HEK293 (cell line): Measurements from ENCODE around the gene PGPEP1.
A peak's percentile ranks its signal among the peaks of the same experiment; 100 is the strongest.

ENCODE experiments used
- BCL11B ChIP-seq: fragments of 450-650 bp; formaldehyde crosslinking; IDR thresholded peaks from 2 replicates; pipeline ENCODE4 v1.5.1; 2016; ENCODE audit warnings: low read depth, missing biosample characterization, missing genetic modification characterization
- IKZF3 ChIP-seq: fragments of 450-650 bp; IDR thresholded peaks from 2 replicates; pipeline ENCODE4 v1.5.0; 2018; ENCODE audit warnings: missing biosample characterization, mild to moderate bottlenecking, missing genetic modification characterization, moderate library complexity
- KLF16 ChIP-seq: fragments of 450-650 bp; formaldehyde crosslinking; IDR thresholded peaks from 2 replicates; pipeline ENCODE4 v1.5.1; 2017; ENCODE audit warnings: missing biosample characterization, missing genetic modification characterization
- OSR2 ChIP-seq: fragments of 450-650 bp; formaldehyde crosslinking; IDR thresholded peaks from 2 replicates; pipeline ENCODE4 v1.5.1; 2016; ENCODE audit warnings: missing biosample characterization, missing genetic modification characterization
- ZBTB17 ChIP-seq: fragments of 450-650 bp; formaldehyde crosslinking; IDR thresholded peaks from 2 replicates; pipeline ENCODE4 v1.5.1; 2016; ENCODE audit warnings: missing biosample characterization, missing genetic modification characterization
- ZFP69B ChIP-seq: fragments of 450-650 bp; formaldehyde crosslinking; IDR thresholded peaks from 2 replicates; pipeline ENCODE4 v1.5.1; 2016; ENCODE audit warnings: missing biosample characterization, missing genetic modification characterization
- ZNF16 ChIP-seq: fragments of 450-650 bp; formaldehyde crosslinking; IDR thresholded peaks from 2 replicates; pipeline ENCODE4 v1.5.1; 2016; ENCODE audit warnings: low read depth, missing biosample characterization, missing genetic modification characterization
- ZNF169 ChIP-seq: fragments of 450-650 bp; formaldehyde crosslinking; IDR thresholded peaks from 2 replicates; pipeline ENCODE4 v1.5.1; 2016; ENCODE audit warnings: missing biosample characterization, missing genetic modification characterization
- ZNF530 ChIP-seq: fragments of 450-650 bp; formaldehyde crosslinking; IDR thresholded peaks from 2 replicates; pipeline ENCODE4 v1.5.1; 2016; ENCODE audit warnings: low read depth, missing biosample characterization, missing genetic modification characterization
- ZNF654 ChIP-seq: fragments of 450-650 bp; formaldehyde crosslinking; IDR thresholded peaks from 2 replicates; pipeline ENCODE4 v1.5.1; 2016; ENCODE audit warnings: low read depth, missing biosample characterization, missing genetic modification characterization
- ZNF660 ChIP-seq: fragments of 450-650 bp; IDR thresholded peaks from 2 replicates; pipeline ENCODE4 v1.5.1; 2018; ENCODE audit warnings: missing biosample characterization, mild to moderate bottlenecking, missing genetic modification characterization
- ZNF664 ChIP-seq: fragments of 450-650 bp; formaldehyde crosslinking; IDR thresholded peaks from 2 replicates; pipeline ENCODE4 v1.5.1; 2016; ENCODE audit warnings: missing biosample characterization, missing genetic modification characterization
- ZNF677 ChIP-seq: fragments of 450-650 bp; IDR thresholded peaks from 2 replicates; pipeline ENCODE4 v1.5.0; 2018; ENCODE audit warnings: missing biosample characterization, mild to moderate bottlenecking, missing genetic modification characterization, moderate library complexity
- ZNF792 ChIP-seq: fragments of 450-650 bp; formaldehyde crosslinking; IDR thresholded peaks from 2 replicates; pipeline ENCODE4 v1.5.1; 2016; ENCODE audit warnings: missing biosample characterization, missing genetic modification characterization
- ZNF830 ChIP-seq: fragments of 450-650 bp; IDR thresholded peaks from 2 replicates; pipeline ENCODE4 v1.5.0; 2018; ENCODE audit warnings: missing biosample characterization, missing genetic modification characterization, low read depth, mild to moderate bottlenecking, moderate library complexity
- ZNF837 ChIP-seq: fragments of 450-650 bp; formaldehyde crosslinking; IDR thresholded peaks from 2 replicates; pipeline ENCODE4 v1.5.1; 2016; ENCODE audit warnings: missing biosample characterization, missing genetic modification characterization
- TF ChIP-seq, protein P1 (sequence below): fragments of 450-650 bp; formaldehyde crosslinking; conservative IDR thresholded peaks from 2 replicates; pipeline ENCODE4 v1.5.1; 2016; ENCODE audit warnings: low read depth, missing biosample characterization, missing genetic modification characterization
- TF ChIP-seq, protein P2 (sequence below): fragments of 450-650 bp; formaldehyde crosslinking; IDR thresholded peaks from 2 replicates; pipeline ENCODE4 v1.5.1; 2016; ENCODE audit warnings: missing biosample characterization, missing genetic modification characterization
- TF ChIP-seq, protein P3 (sequence below): fragments of 450-650 bp; formaldehyde crosslinking; IDR thresholded peaks from 2 replicates; pipeline ENCODE4 v1.5.1; 2016; ENCODE audit warnings: missing biosample characterization, missing genetic modification characterization, borderline replicate concordance
- TF ChIP-seq, protein P4 (sequence below): sonication (generic); formaldehyde crosslinking; IDR thresholded peaks from 2 replicates; pipeline ENCODE4 v1.8.1; 2022; ENCODE audit warnings: mild to moderate bottlenecking, moderate library complexity, missing genetic modification reagents
- TF ChIP-seq, protein P5 (sequence below): fragments of 450-650 bp; formaldehyde crosslinking; IDR thresholded peaks from 2 replicates; pipeline ENCODE4 v1.5.1; 2016; ENCODE audit warnings: missing biosample characterization, missing genetic modification characterization, low read depth
- TF ChIP-seq, protein P6 (sequence below): fragments of 450-650 bp; formaldehyde crosslinking; IDR thresholded peaks from 2 replicates; pipeline ENCODE4 v1.5.1; 2016; ENCODE audit warnings: missing biosample characterization, missing genetic modification characterization, low read depth
- TF ChIP-seq, protein P7 (sequence below): fragments of 450-650 bp; formaldehyde crosslinking; IDR thresholded peaks from 2 replicates; pipeline ENCODE4 v1.5.1; 2016; ENCODE audit warnings: missing biosample characterization, missing genetic modification characterization

PGPEP1 gene

DNA sequence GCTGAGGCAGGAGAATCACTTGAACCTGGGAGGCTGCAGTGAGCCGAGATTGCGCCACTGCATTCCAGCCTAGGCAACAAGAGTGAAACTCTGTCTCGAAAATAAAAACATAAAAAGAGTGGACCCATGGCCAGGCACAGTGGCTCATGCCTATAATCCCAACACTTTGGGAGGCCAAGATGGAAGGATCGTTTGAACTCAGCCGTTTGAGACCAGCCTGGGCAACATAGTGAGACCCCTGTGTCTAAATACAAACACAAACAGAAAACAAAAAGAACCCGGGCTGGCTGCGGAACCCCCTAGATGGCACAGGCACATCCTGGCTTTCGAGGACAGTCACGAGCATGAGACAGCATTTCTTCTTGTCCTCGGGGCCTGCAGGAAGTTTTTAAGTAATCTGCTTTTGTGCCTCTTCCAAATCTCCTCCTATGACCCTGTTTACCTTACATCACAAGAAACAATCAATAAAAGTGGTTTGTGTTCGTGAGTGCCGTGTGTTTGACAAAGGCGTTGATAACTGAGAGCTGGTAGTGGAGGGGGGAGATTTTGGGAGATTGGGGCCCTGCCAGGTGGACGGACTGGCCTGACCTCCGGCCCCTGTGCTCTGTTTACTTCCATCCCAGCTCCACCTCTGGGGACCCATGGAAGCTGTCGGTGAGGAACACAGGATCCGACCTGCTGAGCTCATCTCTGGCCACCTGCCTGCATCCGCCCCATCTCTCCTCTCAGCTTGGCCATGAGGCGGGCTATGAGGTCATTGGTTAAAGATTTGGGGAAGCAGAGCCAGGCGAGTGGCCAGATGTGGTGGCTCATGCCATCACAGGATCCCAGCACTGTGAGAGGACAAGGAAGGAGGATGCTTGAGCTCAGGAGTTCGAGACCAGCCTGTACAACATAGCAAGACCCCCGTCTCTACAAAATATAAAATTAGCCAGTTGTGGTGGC lies 39.7 kb downstream of the PGPEP1 start (continued):
- TF ChIP-seq, protein P1, sequence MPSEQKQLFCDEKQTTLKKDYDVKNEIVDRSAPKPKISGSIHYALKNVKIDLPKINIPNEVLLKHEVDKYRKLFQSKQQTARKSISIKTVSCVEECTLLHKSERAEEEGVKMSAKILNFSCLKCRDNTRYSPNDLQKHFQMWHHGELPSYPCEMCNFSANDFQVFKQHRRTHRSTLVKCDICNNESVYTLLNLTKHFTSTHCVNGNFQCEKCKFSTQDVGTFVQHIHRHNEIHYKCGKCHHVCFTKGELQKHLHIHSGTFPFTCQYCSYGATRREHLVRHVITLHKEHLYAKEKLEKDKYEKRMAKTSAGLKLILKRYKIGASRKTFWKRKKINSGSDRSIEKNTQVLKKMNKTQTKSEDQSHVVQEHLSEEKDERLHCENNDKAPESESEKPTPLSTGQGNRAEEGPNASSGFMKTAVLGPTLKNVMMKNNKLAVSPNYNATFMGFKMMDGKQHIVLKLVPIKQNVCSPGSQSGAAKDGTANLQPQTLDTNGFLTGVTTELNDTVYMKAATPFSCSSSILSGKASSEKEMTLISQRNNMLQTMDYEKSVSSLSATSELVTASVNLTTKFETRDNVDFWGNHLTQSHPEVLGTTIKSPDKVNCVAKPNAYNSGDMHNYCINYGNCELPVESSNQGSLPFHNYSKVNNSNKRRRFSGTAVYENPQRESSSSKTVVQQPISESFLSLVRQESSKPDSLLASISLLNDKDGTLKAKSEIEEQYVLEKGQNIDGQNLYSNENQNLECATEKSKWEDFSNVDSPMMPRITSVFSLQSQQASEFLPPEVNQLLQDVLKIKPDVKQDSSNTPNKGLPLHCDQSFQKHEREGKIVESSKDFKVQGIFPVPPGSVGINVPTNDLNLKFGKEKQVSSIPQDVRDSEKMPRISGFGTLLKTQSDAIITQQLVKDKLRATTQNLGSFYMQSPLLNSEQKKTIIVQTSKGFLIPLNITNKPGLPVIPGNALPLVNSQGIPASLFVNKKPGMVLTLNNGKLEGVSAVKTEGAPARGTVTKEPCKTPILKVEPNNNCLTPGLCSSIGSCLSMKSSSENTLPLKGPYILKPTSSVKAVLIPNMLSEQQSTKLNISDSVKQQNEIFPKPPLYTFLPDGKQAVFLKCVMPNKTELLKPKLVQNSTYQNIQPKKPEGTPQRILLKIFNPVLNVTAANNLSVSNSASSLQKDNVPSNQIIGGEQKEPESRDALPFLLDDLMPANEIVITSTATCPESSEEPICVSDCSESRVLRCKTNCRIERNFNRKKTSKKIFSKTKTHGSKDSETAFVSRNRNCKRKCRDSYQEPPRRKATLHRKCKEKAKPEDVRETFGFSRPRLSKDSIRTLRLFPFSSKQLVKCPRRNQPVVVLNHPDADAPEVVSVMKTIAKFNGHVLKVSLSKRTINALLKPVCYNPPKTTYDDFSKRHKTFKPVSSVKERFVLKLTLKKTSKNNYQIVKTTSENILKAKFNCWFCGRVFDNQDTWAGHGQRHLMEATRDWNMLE = no peak
- TF ChIP-seq, protein P2, sequence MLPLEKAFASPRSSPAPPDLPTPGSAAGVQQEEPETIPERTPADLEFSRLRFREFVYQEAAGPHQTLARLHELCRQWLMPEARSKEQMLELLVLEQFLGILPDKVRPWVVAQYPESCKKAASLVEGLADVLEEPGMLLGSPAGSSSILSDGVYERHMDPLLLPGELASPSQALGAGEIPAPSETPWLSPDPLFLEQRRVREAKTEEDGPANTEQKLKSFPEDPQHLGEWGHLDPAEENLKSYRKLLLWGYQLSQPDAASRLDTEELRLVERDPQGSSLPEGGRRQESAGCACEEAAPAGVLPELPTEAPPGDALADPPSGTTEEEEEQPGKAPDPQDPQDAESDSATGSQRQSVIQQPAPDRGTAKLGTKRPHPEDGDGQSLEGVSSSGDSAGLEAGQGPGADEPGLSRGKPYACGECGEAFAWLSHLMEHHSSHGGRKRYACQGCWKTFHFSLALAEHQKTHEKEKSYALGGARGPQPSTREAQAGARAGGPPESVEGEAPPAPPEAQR = no peak
- TF ChIP-seq, protein P3, sequence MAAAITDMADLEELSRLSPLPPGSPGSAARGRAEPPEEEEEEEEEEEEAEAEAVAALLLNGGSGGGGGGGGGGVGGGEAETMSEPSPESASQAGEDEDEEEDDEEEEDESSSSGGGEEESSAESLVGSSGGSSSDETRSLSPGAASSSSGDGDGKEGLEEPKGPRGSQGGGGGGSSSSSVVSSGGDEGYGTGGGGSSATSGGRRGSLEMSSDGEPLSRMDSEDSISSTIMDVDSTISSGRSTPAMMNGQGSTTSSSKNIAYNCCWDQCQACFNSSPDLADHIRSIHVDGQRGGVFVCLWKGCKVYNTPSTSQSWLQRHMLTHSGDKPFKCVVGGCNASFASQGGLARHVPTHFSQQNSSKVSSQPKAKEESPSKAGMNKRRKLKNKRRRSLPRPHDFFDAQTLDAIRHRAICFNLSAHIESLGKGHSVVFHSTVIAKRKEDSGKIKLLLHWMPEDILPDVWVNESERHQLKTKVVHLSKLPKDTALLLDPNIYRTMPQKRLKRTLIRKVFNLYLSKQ (tag by site-specific recombination) = no peak
- no peak for TF ChIP-seq ZNF792 (tag by site-specific recombination)
- TF ChIP-seq ZNF169 = no peak
- peak; percentile 13; the same call in 1 of the 2 replicates for TF ChIP-seq KLF16 (tag by site-specific recombination)
- TF ChIP-seq ZBTB17 (tag by site-specific recombination) = peak; percentile 89
- TF ChIP-seq, protein P4, sequence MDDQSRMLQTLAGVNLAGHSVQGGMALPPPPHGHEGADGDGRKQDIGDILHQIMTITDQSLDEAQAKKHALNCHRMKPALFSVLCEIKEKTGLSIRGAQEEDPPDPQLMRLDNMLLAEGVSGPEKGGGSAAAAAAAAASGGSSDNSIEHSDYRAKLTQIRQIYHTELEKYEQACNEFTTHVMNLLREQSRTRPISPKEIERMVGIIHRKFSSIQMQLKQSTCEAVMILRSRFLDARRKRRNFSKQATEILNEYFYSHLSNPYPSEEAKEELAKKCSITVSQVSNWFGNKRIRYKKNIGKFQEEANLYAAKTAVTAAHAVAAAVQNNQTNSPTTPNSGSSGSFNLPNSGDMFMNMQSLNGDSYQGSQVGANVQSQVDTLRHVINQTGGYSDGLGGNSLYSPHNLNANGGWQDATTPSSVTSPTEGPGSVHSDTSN = no peak
- TF ChIP-seq, protein P5, sequence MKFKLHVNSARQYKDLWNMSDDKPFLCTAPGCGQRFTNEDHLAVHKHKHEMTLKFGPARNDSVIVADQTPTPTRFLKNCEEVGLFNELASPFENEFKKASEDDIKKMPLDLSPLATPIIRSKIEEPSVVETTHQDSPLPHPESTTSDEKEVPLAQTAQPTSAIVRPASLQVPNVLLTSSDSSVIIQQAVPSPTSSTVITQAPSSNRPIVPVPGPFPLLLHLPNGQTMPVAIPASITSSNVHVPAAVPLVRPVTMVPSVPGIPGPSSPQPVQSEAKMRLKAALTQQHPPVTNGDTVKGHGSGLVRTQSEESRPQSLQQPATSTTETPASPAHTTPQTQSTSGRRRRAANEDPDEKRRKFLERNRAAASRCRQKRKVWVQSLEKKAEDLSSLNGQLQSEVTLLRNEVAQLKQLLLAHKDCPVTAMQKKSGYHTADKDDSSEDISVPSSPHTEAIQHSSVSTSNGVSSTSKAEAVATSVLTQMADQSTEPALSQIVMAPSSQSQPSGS (tag by site-specific recombination) = peak; percentile 93
- no peak for TF ChIP-seq ZNF830
- no peak for TF ChIP-seq ZNF530 (tag by site-specific recombination)
- no peak for TF ChIP-seq ZNF837
- no peak for TF ChIP-seq BCL11B (tag by site-specific recombination)
- no peak for TF ChIP-seq ZNF654
- no peak for TF ChIP-seq ZNF677
- TF ChIP-seq, protein P6, sequence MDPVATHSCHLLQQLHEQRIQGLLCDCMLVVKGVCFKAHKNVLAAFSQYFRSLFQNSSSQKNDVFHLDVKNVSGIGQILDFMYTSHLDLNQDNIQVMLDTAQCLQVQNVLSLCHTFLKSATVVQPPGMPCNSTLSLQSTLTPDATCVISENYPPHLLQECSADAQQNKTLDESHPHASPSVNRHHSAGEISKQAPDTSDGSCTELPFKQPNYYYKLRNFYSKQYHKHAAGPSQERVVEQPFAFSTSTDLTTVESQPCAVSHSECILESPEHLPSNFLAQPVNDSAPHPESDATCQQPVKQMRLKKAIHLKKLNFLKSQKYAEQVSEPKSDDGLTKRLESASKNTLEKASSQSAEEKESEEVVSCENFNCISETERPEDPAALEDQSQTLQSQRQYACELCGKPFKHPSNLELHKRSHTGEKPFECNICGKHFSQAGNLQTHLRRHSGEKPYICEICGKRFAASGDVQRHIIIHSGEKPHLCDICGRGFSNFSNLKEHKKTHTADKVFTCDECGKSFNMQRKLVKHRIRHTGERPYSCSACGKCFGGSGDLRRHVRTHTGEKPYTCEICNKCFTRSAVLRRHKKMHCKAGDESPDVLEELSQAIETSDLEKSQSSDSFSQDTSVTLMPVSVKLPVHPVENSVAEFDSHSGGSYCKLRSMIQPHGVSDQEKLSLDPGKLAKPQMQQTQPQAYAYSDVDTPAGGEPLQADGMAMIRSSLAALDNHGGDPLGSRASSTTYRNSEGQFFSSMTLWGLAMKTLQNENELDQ (tag by site-specific recombination) = no peak
- TF ChIP-seq IKZF3 (tag by site-specific recombination) = peak; percentile 75
- peak; percentile 59; the same call in 1 of the 2 replicates for TF ChIP-seq ZFP69B (tag by site-specific recombination)
- peak; percentile 36; the same call in 1 of the 2 replicates for TF ChIP-seq OSR2
- TF ChIP-seq ZNF16 (tag by site-specific recombination) = no peak
- TF ChIP-seq ZNF660 = peak; percentile 53; the same call in 1 of the 2 replicates
- TF ChIP-seq, protein P7, sequence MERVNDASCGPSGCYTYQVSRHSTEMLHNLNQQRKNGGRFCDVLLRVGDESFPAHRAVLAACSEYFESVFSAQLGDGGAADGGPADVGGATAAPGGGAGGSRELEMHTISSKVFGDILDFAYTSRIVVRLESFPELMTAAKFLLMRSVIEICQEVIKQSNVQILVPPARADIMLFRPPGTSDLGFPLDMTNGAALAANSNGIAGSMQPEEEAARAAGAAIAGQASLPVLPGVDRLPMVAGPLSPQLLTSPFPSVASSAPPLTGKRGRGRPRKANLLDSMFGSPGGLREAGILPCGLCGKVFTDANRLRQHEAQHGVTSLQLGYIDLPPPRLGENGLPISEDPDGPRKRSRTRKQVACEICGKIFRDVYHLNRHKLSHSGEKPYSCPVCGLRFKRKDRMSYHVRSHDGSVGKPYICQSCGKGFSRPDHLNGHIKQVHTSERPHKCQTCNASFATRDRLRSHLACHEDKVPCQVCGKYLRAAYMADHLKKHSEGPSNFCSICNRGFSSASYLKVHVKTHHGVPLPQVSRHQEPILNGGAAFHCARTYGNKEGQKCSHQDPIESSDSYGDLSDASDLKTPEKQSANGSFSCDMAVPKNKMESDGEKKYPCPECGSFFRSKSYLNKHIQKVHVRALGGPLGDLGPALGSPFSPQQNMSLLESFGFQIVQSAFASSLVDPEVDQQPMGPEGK (tag by site-specific recombination) = peak; percentile 51
- no peak for TF ChIP-seq ZNF664 (tag by site-specific recombination)
